HepG2 (cell line): Measurements from ENCODE around the gene CELSR3. TPM values are rescaled to one million over a fixed set of nuclear protein-coding genes. Genes with fewer than 3 reads are reported as not detected.

Experiments used
- MAFK ChIP-seq, 2 experiments: IDR thresholded peaks in 1 of 2; conservative IDR thresholded peaks in 1 of 2; 2 replicates each; pipeline ENCODE4 v1.6.1; 2011; ENCODE audit warnings: improper control_type of control experiment in 2 of 2, low read length in 2 of 2
- MIER2 ChIP-seq: IDR thresholded peaks from 2 replicates; pipeline ENCODE4 v1.6.1; 2016; ENCODE audit warnings: missing biosample characterization, missing genetic modification reagents
- NFIB ChIP-seq: sonication (generic); formaldehyde crosslinking; IDR thresholded peaks from 2 replicates; pipeline ENCODE4 v1.9.0; 2021; ENCODE audit warnings: missing genetic modification reagents, mild to moderate bottlenecking, borderline replicate concordance
- PHF21A ChIP-seq: sonication (generic); formaldehyde crosslinking; IDR thresholded peaks from 2 replicates; pipeline ENCODE4 v1.5.0; 2020; ENCODE audit warnings: mild to moderate bottlenecking, missing genetic modification reagents
- SRF ChIP-seq: IDR thresholded peaks from 2 replicates; pipeline ENCODE4 v1.6.1; 2011; ENCODE audit warnings: mild to moderate bottlenecking, low read depth, low read length, moderate library complexity
- ZBTB7A ChIP-seq: sonication (generic); formaldehyde crosslinking; IDR thresholded peaks from 2 replicates; pipeline ENCODE4 v1.8.0; 2022; ENCODE audit warnings: mild to moderate bottlenecking, missing genetic modification reagents
- ZFY ChIP-seq: sonication (generic); formaldehyde crosslinking; IDR thresholded peaks from 2 replicates; pipeline ENCODE4 v1.4.0; 2020; ENCODE audit warnings: missing genetic modification reagents
- ZNF138 ChIP-seq: sonication (generic); formaldehyde crosslinking; IDR thresholded peaks from 2 replicates; pipeline ENCODE4 v1.5.0; 2020; ENCODE audit warnings: mild to moderate bottlenecking, low read depth, missing genetic modification reagents
- ZNF24 ChIP-seq: fragments of 450-650 bp; IDR thresholded peaks from 2 replicates; pipeline ENCODE4 v1.6.1; 2017; ENCODE audit warnings: antibody characterized with exemption, mild to moderate bottlenecking
- ZNF33A ChIP-seq: sonication (generic); formaldehyde crosslinking; IDR thresholded peaks from 2 replicates; pipeline ENCODE4 v1.5.1; 2020; ENCODE audit warnings: missing genetic modification reagents, mild to moderate bottlenecking, moderate library complexity, borderline replicate concordance
- ZNF432 ChIP-seq: sonication (generic); formaldehyde crosslinking; IDR thresholded peaks from 2 replicates; pipeline ENCODE4 v1.5.0; 2020; ENCODE audit warnings: missing genetic modification reagents, mild to moderate bottlenecking, borderline replicate concordance
- ZSCAN20 ChIP-seq: sonication (generic); formaldehyde crosslinking; IDR thresholded peaks from 2 replicates; pipeline ENCODE4 v1.4.0; 2020; ENCODE audit warnings: missing genetic modification reagents, mild to moderate bottlenecking, borderline replicate concordance
- ZSCAN31 ChIP-seq: sonication (generic); formaldehyde crosslinking; IDR thresholded peaks from 2 replicates; pipeline ENCODE4 v1.5.0; 2020; ENCODE audit warnings: low read depth, mild to moderate bottlenecking, missing genetic modification reagents
- polyA plus RNA-seq, 8 experiments: library from polyadenylated mRNA; depleted of rRNA in 3 of 8; stranded (reverse) in 7 of 8; unstranded in 1 of 8; fragments of >200 nt; fragmentation: Illumina TruSeq in 4 of 8; extraction: Trizol in 4 of 8; gene quantifications; 2 replicates each; pipeline versions ENCODE4 v1.2.1 to v1.2.3, GENCODE V29; 2011 to 2016; ENCODE audit warnings: low read depth in 4 of 8, missing spikeins in 1 of 8, mixed read lengths in 1 of 8; ENCODE audit not compliant: insufficient read depth in 1 of 8
- total RNA-seq, 5 experiments: library from RNA; depleted of rRNA; stranded (reverse); fragments of >200 nt; fragmentation: Illumina TruSeq; extraction: Trizol; gene quantifications; 2 replicates each; pipeline ENCODE4 v1.2.3, GENCODE V29; 2016; ENCODE audit warnings: low read depth in 1 of 5
- TF ChIP-seq, protein P1 (sequence below): sonication (generic); formaldehyde crosslinking; IDR thresholded peaks from 2 replicates; pipeline ENCODE4 v1.8.1; 2023; ENCODE audit warnings: mild to moderate bottlenecking, missing genetic modification reagents
- TF ChIP-seq, protein P2 (sequence below): sonication (generic); formaldehyde crosslinking; IDR thresholded peaks from 2 replicates; pipeline ENCODE4 v1.5.0; 2020; ENCODE audit warnings: mild to moderate bottlenecking, missing genetic modification reagents, borderline replicate concordance
- TF ChIP-seq, protein P3 (sequence below): sonication (generic); formaldehyde crosslinking; conservative IDR thresholded peaks from 2 replicates; pipeline ENCODE4 v1.8.1; 2023; ENCODE audit warnings: missing genetic modification reagents

CELSR3 gene
- total and polyA plus RNA-seq, 2 of the 13 experiments (the other 11 are each of a cell fraction or from before 2014, with no cell fraction given), result 5.4 to 6.7 TPM

DNA sequence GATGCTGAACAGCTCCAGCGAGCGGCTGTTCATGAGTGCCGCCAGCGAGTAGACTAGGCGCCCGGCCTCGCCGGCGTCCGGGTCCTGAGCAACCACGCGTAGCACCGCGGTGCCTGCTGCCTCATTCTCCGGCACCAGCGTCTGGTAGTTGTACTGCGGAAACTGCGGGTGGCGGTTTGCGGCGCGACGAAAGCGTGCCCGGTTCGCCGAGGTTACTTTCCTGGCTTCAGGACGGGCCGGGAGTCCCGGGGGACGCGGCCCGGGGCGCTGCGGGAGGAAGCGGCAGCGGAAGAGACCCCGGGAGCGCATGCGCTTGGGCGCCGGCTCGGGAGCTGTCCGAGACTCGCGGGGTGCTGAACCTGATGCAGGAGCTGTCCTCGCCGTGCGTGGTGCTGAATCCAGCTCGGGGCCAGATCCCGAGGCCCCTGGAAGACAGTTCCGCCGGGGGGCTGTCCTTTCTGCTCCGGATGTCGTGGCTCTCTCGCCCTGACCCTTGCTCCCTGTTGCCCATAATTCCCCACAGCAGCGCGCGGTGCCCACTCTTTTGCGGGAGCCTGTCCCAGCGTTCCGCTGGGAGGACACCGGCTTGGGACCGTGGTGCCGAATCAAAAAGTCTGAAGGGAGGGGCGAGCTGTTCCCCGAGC is 1.1 kb downstream of the CELSR3 start (continued):
- TF ChIP-seq MAFK (conservative IDR thresholded peaks at IDR 0.05 in 1 of 2, IDR thresholded peaks at IDR 0.05 in 1 of 2; ENCODE audit: low read length in 2 of 2), result no peak
- peak; percentile 100 for TF ChIP-seq ZNF33A (CRISPR knock-in tag)
- TF ChIP-seq, protein P1, sequence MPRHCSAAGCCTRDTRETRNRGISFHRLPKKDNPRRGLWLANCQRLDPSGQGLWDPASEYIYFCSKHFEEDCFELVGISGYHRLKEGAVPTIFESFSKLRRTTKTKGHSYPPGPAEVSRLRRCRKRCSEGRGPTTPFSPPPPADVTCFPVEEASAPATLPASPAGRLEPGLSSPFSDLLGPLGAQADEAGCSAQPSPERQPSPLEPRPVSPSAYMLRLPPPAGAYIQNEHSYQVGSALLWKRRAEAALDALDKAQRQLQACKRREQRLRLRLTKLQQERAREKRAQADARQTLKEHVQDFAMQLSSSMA (CRISPR knock-in tag), result peak; percentile 98
- no peak for TF ChIP-seq ZNF24
- TF ChIP-seq, protein P2, sequence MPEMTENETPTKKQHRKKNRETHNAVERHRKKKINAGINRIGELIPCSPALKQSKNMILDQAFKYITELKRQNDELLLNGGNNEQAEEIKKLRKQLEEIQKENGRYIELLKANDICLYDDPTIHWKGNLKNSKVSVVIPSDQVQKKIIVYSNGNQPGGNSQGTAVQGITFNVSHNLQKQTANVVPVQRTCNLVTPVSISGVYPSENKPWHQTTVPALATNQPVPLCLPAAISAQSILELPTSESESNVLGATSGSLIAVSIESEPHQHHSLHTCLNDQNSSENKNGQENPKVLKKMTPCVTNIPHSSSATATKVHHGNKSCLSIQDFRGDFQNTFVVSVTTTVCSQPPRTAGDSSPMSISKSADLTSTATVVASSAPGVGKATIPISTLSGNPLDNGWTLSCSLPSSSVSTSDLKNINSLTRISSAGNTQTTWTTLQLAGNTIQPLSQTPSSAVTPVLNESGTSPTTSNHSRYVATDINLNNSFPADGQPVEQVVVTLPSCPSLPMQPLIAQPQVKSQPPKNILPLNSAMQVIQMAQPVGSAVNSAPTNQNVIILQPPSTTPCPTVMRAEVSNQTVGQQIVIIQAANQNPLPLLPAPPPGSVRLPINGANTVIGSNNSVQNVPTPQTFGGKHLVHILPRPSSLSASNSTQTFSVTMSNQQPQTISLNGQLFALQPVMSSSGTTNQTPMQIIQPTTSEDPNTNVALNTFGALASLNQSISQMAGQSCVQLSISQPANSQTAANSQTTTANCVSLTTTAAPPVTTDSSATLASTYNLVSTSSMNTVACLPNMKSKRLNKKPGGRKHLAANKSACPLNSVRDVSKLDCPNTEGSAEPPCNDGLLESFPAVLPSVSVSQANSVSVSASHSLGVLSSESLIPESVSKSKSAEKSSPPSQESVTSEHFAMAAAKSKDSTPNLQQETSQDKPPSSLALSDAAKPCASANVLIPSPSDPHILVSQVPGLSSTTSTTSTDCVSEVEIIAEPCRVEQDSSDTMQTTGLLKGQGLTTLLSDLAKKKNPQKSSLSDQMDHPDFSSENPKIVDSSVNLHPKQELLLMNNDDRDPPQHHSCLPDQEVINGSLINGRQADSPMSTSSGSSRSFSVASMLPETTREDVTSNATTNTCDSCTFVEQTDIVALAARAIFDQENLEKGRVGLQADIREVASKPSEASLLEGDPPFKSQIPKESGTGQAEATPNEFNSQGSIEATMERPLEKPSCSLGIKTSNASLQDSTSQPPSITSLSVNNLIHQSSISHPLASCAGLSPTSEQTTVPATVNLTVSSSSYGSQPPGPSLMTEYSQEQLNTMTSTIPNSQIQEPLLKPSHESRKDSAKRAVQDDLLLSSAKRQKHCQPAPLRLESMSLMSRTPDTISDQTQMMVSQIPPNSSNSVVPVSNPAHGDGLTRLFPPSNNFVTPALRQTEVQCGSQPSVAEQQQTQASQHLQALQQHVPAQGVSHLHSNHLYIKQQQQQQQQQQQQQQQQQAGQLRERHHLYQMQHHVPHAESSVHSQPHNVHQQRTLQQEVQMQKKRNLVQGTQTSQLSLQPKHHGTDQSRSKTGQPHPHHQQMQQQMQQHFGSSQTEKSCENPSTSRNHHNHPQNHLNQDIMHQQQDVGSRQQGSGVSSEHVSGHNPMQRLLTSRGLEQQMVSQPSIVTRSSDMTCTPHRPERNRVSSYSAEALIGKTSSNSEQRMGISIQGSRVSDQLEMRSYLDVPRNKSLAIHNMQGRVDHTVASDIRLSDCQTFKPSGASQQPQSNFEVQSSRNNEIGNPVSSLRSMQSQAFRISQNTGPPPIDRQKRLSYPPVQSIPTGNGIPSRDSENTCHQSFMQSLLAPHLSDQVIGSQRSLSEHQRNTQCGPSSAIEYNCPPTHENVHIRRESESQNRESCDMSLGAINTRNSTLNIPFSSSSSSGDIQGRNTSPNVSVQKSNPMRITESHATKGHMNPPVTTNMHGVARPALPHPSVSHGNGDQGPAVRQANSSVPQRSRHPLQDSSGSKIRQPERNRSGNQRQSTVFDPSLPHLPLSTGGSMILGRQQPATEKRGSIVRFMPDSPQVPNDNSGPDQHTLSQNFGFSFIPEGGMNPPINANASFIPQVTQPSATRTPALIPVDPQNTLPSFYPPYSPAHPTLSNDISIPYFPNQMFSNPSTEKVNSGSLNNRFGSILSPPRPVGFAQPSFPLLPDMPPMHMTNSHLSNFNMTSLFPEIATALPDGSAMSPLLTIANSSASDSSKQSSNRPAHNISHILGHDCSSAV, result peak; percentile 100; the same call in 1 of the 2 replicates
- TF ChIP-seq ZNF138 (CRISPR knock-in tag), result peak; percentile 100
- peak; percentile 92 for TF ChIP-seq ZFY (CRISPR knock-in tag)
- TF ChIP-seq MIER2 (CRISPR knock-in tag), result peak; percentile 100
- TF ChIP-seq ZSCAN31 (CRISPR knock-in tag), result peak; percentile 100
- TF ChIP-seq SRF, result no peak
- peak; percentile 100 for TF ChIP-seq ZSCAN20
- TF ChIP-seq ZBTB7A, result peak; percentile 100
- peak; percentile 90 for TF ChIP-seq PHF21A (CRISPR knock-in tag)
- TF ChIP-seq NFIB, result peak; percentile 96; the same call in 1 of the 2 replicates
- TF ChIP-seq, protein P3, sequence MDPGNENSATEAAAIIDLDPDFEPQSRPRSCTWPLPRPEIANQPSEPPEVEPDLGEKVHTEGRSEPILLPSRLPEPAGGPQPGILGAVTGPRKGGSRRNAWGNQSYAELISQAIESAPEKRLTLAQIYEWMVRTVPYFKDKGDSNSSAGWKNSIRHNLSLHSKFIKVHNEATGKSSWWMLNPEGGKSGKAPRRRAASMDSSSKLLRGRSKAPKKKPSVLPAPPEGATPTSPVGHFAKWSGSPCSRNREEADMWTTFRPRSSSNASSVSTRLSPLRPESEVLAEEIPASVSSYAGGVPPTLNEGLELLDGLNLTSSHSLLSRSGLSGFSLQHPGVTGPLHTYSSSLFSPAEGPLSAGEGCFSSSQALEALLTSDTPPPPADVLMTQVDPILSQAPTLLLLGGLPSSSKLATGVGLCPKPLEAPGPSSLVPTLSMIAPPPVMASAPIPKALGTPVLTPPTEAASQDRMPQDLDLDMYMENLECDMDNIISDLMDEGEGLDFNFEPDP, result peak; percentile 100
- peak; percentile 99 for TF ChIP-seq ZNF432 (CRISPR knock-in tag)
